ENCODE measurements around the gene MSMP.
A peak's percentile ranks its signal among the peaks of the same experiment; 100 is the strongest.

The MSMP gene

GRCh38 chr9:35746583-35746982, 7.5 kb downstream of the MSMP start:
- H3K4me3 ChIP-seq (ENCODE audit: low read length) = peak overlapping the region; percentile 80
- no peak for DNase-seq (ENCODE audit: low read depth)

DNA sequence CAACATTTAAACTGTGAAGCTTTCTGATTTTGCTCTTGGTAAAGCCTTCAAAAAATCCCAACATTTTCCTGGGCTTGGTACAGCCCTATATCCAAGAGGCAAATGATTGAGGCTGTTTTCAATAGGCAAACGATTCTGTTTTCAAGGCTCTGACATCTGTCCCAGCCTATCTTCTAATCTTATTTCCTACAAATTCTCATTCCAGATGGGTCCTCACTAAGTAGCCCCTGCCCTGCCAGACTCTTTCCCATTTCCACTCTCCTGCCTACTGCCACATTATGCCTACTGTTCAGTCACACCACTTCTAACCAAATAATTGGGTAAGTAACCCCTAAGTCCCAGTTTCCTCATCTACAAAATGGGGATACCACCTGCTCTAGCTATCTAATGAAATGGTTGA, 8.5 kb downstream of the MSMP start:
- TF ChIP-seq CTCF (IDR thresholded peaks at IDR 0.05; ENCODE audit: insufficient read depth, low read depth, low read length, missing control alignments) = no peak
- no peak for DNase-seq (ENCODE audit: low read depth)
- H3K4me3 ChIP-seq (ENCODE audit: low read length) = no peak overlapping the region

More at GRCh38 chr9:35746583-35746982, 7.5 kb downstream of the MSMP start:
- TF ChIP-seq CTCF (IDR thresholded peaks at IDR 0.05; ENCODE audit: insufficient read depth, low read depth, low read length, missing control alignments) = no peak

- no peak for DNase-seq (ENCODE audit: low read depth)
- no peak for TF ChIP-seq CTCF (IDR thresholded peaks at IDR 0.05; ENCODE audit: insufficient read depth, low read depth, low read length, missing control alignments)
- H3K4me3 ChIP-seq (ENCODE audit: low read length) = no peak overlapping the region
Measured at GRCh38 chr9:35743880-35744518, 10.1 kb downstream of the MSMP start.

GRCh38 chr9:35743452-35743851, 10.6 kb downstream of the MSMP start:
- no peak for TF ChIP-seq CTCF (IDR thresholded peaks at IDR 0.05; ENCODE audit: insufficient read depth, low read depth, low read length, missing control alignments)
- H3K4me3 ChIP-seq (ENCODE audit: low read length) = no peak overlapping the region
- no peak for DNase-seq (ENCODE audit: low read depth)

DNA sequence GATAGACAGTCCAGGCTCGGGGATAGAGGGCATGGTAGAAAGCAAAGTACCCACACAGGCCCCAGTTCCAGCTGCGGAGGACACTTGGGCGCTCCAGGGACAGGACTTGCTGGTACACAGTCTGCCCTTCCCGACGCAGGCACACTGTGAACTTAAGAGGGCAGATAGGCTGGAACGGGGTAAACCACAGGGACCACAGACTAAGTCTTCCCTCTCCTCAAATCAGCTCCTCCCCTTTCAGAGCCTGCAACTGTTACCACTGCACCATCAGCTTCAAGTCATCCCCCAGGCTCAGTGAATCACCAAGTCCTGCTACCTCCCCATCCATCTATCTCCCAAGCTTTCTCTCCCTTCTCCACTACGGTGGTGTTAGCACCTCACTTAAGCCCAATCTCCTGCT, 12.3 kb downstream of the MSMP start:
- TF ChIP-seq CTCF (IDR thresholded peaks at IDR 0.05; ENCODE audit: insufficient read depth, low read depth, low read length, missing control alignments) = no peak
- no peak overlapping the region for H3K4me3 ChIP-seq (ENCODE audit: low read length)
- no peak for DNase-seq (ENCODE audit: low read depth)

DNA sequence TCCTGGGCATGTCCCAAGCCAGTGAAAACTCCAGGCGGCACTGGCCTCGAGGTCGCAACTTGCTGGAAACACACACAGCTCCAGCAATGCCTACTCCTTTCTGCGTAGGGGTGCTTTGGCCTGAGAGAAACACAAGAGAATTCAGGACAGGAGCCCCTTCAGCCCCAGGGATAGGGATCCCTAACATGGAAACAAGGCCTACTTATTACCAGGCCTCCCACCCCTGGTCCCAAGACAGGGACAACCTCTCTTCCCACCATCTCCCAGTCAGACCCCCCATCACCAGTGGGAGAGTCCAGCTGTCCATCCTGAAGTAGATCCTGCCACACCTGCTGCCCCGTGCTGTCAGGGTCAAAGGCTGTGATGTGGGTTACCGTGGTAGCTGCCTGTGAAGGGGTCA, 13.8 kb downstream of the MSMP start:
- H3K4me3 ChIP-seq (ENCODE audit: low read length) = no peak overlapping the region
- DNase-seq (ENCODE audit: low read depth) = no peak
- TF ChIP-seq CTCF (IDR thresholded peaks at IDR 0.05; ENCODE audit: insufficient read depth, low read depth, low read length, missing control alignments) = no peak

GRCh38 chr9:35738924-35739323, 15.2 kb downstream of the MSMP start:
- no peak for TF ChIP-seq CTCF (IDR thresholded peaks at IDR 0.05; ENCODE audit: insufficient read depth, low read depth, low read length, missing control alignments)
- no peak for DNase-seq (ENCODE audit: low read depth)
- H3K4me3 ChIP-seq (ENCODE audit: low read length) = no peak overlapping the region
